Activated CD4-positive, alpha-beta T cell treated with anti-CD3 and anti-CD28 coated beads, Interleukin-2, amount 50 U/mL, for 24 hours (primary cell): ENCODE results near the gene KCNQ1.

Experiments used
- DNase-seq, 2 donors: peaks; one replicate each; pipeline ENCODE4 v3.0.0-alpha.2; 2020; ENCODE audit warnings: low read depth in 1 of 2, low spot score in 1 of 2

KCNQ1 gene

GRCh38 chr11:2828585-2829330 is 383.9 kb downstream of the KCNQ1 start:
- DNase-seq: no peak

- DNase-seq: no peak
Measured at GRCh38 chr11:2830030-2830812, 385.4 kb downstream of the KCNQ1 start.

- DNase-seq: no peak
Measured at GRCh38 chr11:2830886-2831285, 386.1 kb downstream of the KCNQ1 start.

- DNase-seq: no peak
Measured at GRCh38 chr11:2831781-2832532, 387.1 kb downstream of the KCNQ1 start.

GRCh38 chr11:2832533-2833020 is 387.8 kb downstream of the KCNQ1 start:
- no peak for DNase-seq

- no peak for DNase-seq
Measured at GRCh38 chr11:2833051-2833715, 388.4 kb downstream of the KCNQ1 start.

GRCh38 chr11:2833716-2834502 is 389.1 kb downstream of the KCNQ1 start:
- DNase-seq: no peak

GRCh38 chr11:2834503-2835273 is 389.9 kb downstream of the KCNQ1 start:
- DNase-seq: no peak

GRCh38 chr11:2835296-2835695 is 390.5 kb downstream of the KCNQ1 start:
- no peak for DNase-seq

GRCh38 chr11:2835751-2836150 is 390.9 kb downstream of the KCNQ1 start:
- DNase-seq: no peak

- no peak for DNase-seq
Measured at GRCh38 chr11:2836315-2837095, 391.7 kb downstream of the KCNQ1 start.

GRCh38 chr11:2837096-2837601 is 392.3 kb downstream of the KCNQ1 start:
- no peak for DNase-seq

- DNase-seq: no peak
Measured at GRCh38 chr11:2837651-2838050, 392.8 kb downstream of the KCNQ1 start.

GRCh38 chr11:2838091-2838490 is 393.3 kb downstream of the KCNQ1 start:
- DNase-seq: no peak

GRCh38 chr11:2838676-2839294 is 394.0 kb downstream of the KCNQ1 start:
- DNase-seq: no peak

- DNase-seq: no peak
Measured at GRCh38 chr11:2839395-2839943, 394.7 kb downstream of the KCNQ1 start.

GRCh38 chr11:2841411-2842190 is 396.8 kb downstream of the KCNQ1 start:
- no peak for DNase-seq
